ENCODE results near the gene TCEAL5.
"Not testable (repeated sequence)": the region's sequence is repeated elsewhere in the genome, so short reads cannot be mapped to it uniquely, and the experiment has no call there.

Gene TCEAL5

DNA sequence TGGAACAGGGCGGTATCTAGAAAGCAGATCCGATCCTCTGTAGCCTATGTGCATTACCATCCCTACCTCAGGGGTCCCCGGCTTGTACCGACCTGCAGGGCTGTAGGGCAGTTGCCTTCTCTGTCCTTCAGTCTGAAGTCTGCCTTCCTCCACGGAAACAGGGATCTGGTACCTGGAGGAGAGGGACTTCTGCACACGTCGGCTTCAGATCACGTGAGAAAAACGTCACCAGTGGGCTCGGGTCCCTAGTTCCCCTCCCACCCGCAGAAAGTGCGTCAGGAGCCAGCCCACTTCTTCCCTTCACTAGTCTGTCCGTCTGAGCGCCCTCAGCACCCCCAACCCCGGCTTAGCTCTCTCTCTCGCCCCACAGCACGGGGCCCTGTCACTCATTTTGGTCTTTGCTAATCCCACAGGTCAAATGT, at the start of gene TCEAL5:
Gene TCEAL5 (minus strand): TSS at position 170 of the 422 bp plus-strand sequence. CDS start 2,187 bp downstream, outside the sequence.
- no peak for DNase-seq (ENCODE audit: low read depth)

- no peak for DNase-seq (ENCODE audit: low read depth)
Observed at GRCh38 chrX:103311399-103311780, 34.8 kb upstream of the TCEAL5 start.

- DNase-seq (ENCODE audit: low read depth): no peak
Observed at GRCh38 chrX:103310555-103311398, 34.2 kb upstream of the TCEAL5 start, which contains the start of gene BEX2. TSS of gene BEX2 (minus strand) at chrX:103310990. CDS start at chrX:103309976, 1,014 bp downstream.

DNA sequence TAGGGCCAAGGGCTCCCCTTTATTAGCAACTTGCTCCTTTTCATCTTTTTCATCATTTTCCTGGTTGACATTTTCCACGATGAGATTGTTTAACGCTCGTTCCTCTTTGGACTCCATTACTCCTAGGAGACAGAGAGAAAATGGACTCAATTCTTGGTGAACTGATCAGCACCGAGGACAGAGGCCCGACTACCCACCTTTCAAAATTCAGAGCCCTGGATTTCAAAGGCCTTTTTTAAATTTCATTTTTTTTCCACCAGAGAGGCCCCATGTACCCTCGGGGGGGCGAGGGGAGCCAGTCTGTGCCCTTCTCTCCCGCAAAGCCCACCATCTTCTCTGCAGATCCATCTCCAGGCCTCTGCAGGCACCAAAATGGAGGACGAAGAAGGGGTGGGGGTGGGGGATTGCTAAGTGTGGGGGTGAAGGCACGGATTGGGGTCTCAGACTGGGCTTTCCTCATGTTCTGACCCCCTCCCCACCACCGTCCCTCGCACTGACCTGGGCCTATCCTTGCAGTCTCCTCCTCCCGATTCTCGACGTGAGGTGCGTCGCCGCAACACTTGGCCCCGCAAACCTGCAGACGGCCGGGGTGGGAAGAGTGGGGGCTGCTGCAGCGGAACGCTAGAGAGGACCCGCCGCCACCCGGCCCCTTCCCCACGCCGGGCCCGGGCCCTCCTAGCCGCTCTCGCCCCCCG, 33.5 kb upstream of the TCEAL5 start:
- DNase-seq (ENCODE audit: low read depth): no peak

GRCh38 chrX:103305666-103306065, 29.1 kb upstream of the TCEAL5 start:
- DNase-seq (ENCODE audit: low read depth): not testable (repeated sequence)

DNA sequence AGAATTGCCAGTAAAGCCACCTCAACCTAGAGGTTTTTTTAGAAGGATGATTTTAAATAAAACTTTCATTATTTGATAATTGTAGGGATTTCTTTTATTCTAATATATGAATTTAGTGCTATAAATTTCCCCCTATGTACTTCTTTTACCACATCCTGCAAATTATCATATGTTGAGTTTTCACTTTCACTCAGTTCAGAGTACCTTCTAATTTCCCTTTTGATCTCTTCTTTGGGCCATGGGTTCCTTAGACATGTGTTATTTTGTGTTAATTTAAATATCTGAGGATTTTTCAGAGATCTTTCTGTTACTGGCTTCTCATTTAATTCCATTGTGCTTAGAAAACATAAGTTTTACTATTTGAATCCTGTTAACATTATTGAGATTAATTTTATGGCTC, 28.2 kb upstream of the TCEAL5 start:
- DNase-seq (ENCODE audit: low read depth): no peak

GRCh38 chrX:103293118-103293517, 16.6 kb upstream of the TCEAL5 start:
- DNase-seq (ENCODE audit: low read depth): no peak

DNA sequence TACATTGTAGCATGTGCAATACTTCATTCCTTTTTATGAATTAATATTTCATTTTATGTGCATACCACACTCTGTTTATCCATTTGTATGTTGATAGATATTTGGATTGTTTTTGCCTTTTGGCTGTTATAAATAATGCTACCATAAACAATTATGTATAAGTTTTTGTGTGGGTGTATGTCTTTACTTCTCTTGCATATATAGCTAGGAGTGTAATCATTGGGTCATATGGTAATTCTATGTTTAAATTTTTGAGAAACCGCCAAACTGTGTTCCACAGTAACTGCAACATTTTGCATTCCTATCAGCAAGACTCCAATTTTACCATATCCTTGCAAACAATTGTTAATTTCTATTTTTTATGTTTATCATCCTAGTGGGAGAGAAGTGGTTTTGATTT, 3.1 kb upstream of the TCEAL5 start:
- no peak for DNase-seq (ENCODE audit: low read depth)

GRCh38 chrX:103275947-103276567, 493 bp downstream of the TCEAL5 start:
- no peak for DNase-seq (ENCODE audit: low read depth)

DNA sequence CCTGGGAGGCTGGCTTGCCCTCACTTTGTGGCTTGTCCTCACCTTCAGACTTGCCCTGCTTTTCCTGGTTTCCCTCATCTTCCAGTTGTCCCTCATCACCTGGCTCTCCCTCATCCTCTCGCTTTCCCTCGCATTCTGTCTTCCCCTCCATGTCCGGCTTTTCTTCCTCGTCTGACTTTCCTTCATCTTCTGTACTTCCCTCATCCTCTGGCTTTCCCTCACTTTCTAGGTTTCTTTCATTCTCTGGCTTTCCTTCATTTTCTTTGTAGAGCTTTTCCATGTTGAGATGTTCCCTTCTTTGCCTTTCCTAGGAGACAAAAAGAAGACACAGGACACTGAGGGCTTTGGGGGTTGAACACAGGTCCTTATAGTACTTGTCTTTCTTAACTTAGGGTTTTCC, 2.3 kb downstream of the TCEAL5 start:
- DNase-seq (ENCODE audit: low read depth): no peak

GRCh38 chrX:103258275-103258674, 18.3 kb downstream of the TCEAL5 start:
- no peak for DNase-seq (ENCODE audit: low read depth)

- DNase-seq (ENCODE audit: low read depth): no peak
Observed at GRCh38 chrX:103256651-103257050, 19.9 kb downstream of the TCEAL5 start.

- peak; percentile 23 for DNase-seq (ENCODE audit: low read depth)
Observed at GRCh38 chrX:103254921-103255493, 21.5 kb downstream of the TCEAL5 start, which contains the start of gene TCEAL8. TSS of gene TCEAL8 (minus strand) at chrX:103255155. CDS start at chrX:103253979, 1,176 bp downstream.

DNA sequence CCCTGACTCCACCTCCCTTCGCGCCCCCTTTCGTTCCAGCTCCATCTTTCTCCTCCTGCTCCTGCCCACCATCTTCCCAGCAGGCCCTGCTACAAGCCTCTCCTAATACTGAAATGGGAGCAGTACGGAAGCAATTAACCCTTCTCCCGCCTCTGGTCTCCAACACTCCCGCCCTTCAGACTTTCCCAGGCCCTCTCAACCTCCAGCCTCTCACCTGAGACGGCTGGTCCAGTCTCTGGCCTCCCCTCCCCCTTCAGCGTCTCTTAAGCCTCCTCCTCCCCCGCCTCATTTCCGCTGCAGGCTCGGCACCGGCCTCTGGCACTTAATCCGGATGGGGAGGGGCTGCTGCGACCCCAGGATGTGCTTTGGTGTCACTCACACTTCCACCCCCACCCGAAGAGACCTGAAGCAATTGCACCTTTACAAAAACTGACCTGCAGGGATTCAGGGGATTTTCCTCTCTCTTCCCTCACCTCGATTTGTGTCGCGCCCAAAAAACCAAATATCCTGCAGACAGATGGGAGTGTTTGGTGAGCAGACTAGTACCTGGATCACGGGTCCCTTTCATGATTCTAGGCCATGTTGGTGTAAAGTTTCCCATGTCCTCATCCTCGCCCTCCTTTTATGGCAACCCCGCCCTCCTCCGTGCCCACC, 22.3 kb downstream of the TCEAL5 start:
- DNase-seq (ENCODE audit: low read depth): no peak

- no peak for DNase-seq (ENCODE audit: low read depth)
Observed at GRCh38 chrX:103253608-103254007, 22.9 kb downstream of the TCEAL5 start.

- DNase-seq (ENCODE audit: low read depth): no peak
Observed at GRCh38 chrX:103250977-103251376, 25.6 kb downstream of the TCEAL5 start.

- DNase-seq (ENCODE audit: low read depth): no peak
Observed at GRCh38 chrX:103249805-103250204, 26.7 kb downstream of the TCEAL5 start.

GRCh38 chrX:103248553-103248952, 28.0 kb downstream of the TCEAL5 start:
- no peak for DNase-seq (ENCODE audit: low read depth)

- DNase-seq (ENCODE audit: low read depth): no peak
Observed at GRCh38 chrX:103240155-103240554, 36.4 kb downstream of the TCEAL5 start.

DNA sequence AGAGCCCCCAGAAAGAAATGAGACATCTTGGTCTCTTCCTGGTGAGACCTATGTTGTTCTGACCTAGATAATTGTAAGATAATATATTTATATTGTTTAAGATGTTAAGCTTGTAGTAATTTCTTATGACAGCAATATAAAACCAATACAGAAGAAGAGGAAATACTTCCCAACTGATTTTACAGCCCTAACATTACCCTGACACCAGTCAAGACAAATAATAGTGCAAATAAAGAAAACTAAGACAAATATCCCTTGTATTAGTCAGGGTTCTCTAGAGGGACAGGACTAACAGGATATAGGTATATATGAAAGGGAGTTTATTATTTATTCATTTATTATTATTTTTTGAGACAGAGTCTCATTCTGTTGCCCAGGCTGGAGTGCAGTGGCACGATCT, 40.3 kb downstream of the TCEAL5 start:
- no peak for DNase-seq (ENCODE audit: low read depth)

- not testable (repeated sequence) for DNase-seq (ENCODE audit: low read depth)
Observed at GRCh38 chrX:103235608-103236007, 40.9 kb downstream of the TCEAL5 start.

DNA sequence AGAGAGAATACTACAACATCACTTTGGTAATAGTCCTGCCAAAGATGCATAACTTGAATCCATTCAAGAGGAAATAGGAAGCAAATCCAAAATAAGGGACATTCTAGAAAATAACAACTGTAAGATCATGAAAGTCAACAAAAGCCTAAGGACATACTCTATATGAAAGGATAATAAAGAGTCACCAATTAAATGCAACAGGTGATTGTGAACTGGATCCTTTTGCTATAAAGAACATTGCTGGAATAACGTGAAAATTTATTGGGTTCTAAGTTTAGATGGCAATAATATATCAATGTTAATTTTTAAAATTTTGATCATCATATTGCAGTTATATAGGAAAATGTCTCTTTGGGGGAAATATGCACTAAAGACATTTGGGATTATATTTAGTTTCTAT, 41.7 kb downstream of the TCEAL5 start:
- no peak for DNase-seq (ENCODE audit: low read depth)
